ENCODE results near the gene SAMD9L.

SAMD9L gene

GRCh38 chr7:93115796-93116195 is 32.4 kb downstream of the SAMD9L start:
- TF ChIP-seq TAF1 (IDR thresholded peaks at IDR 0.05; ENCODE audit: borderline replicate concordance, low read depth, low read length) (no peak), POLR2AphosphoS5 (IDR thresholded peaks at IDR 0.05; ENCODE audit: low read depth, low read length) (no peak), POLR2A (IDR thresholded peaks at IDR 0.05; ENCODE audit: low read depth, low read length) (no peak)
- FAIRE-seq (no peak), DNase-seq (ENCODE audit: insufficient read length) (no peak)

- DNase-seq (ENCODE audit: insufficient read length) (no peak), FAIRE-seq (no peak)
- TF ChIP-seq POLR2A (IDR thresholded peaks at IDR 0.05; ENCODE audit: low read depth, low read length) (no peak), POLR2AphosphoS5 (IDR thresholded peaks at IDR 0.05; ENCODE audit: low read depth, low read length) (no peak)
Measured at GRCh38 chr7:93108003-93108402, 40.2 kb downstream of the SAMD9L start.

DNA sequence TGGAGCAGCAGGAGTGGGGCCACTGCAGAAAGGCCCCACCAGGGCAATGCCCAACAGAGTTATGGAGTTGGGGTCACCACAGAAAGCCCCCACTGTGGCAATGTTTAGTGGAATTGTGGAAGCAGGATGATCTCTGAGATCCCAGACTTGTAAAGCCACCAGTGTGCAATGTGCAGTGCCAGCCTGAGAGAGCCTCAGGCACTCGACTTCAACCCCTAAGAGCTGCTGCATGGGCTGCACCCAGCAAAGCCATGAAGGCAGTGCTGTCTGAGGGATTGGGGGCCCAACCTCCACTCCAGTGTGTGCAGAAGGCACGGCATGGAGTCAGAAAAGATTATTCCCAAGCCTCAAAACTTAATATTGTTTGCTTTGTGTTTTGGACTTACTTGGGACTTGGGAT is 50.8 kb downstream of the SAMD9L start:
- DNase-seq (ENCODE audit: insufficient read length) (no peak), FAIRE-seq (no peak)
- no peak for TF ChIP-seq TAF1 (IDR thresholded peaks at IDR 0.05; ENCODE audit: borderline replicate concordance, low read depth, low read length)
- TF ChIP-seq POLR2AphosphoS5 (IDR thresholded peaks at IDR 0.05; ENCODE audit: low read depth, low read length): no peak
- no peak for TF ChIP-seq POLR2A (IDR thresholded peaks at IDR 0.05; ENCODE audit: low read depth, low read length)

GRCh38 chr7:93092757-93093370 is 55.3 kb downstream of the SAMD9L start:
- TF ChIP-seq POLR2A (IDR thresholded peaks at IDR 0.05; ENCODE audit: low read depth, low read length) (no peak), POLR2AphosphoS5 (IDR thresholded peaks at IDR 0.05; ENCODE audit: low read depth, low read length) (no peak), TAF1 (IDR thresholded peaks at IDR 0.05; ENCODE audit: borderline replicate concordance, low read depth, low read length) (no peak)
- FAIRE-seq (peak; percentile 48), DNase-seq (ENCODE audit: insufficient read length) (no peak)

Data from GM12892 (cell line).